Duodenal mucosa (tissue), 2 donors: ENCODE measurements around the gene CA14.
"Not testable (repeated sequence)": the region's sequence is repeated elsewhere in the genome, so short reads cannot be mapped to it uniquely, and the experiment has no call there.

Experiments
- H3K27ac ChIP-seq: one replicate; pipeline ENCODE4 v1.7.0; 2013; ENCODE audit warnings: low read depth, low read length
- H3K27me3 ChIP-seq, 2 donors: one replicate each; pipeline ENCODE4 v1.7.0; 2013; ENCODE audit warnings: low read length in 2 of 2, control low read depth in 1 of 2; ENCODE audit not compliant: insufficient read depth in 2 of 2, control insufficient read depth in 1 of 2
- H3K36me3 ChIP-seq, 2 donors: one replicate each; pipeline ENCODE4 v1.7.0; 2013; ENCODE audit warnings: low read length in 2 of 2, control low read depth in 1 of 2; ENCODE audit not compliant: insufficient read depth in 2 of 2, control insufficient read depth in 1 of 2
- H3K4me1 ChIP-seq, 2 donors: one replicate each; pipeline ENCODE4 v1.7.0; 2013; ENCODE audit warnings: low read length in 2 of 2, control low read depth in 1 of 2; ENCODE audit not compliant: insufficient read depth in 2 of 2, control insufficient read depth in 1 of 2
- H3K4me3 ChIP-seq, 2 donors: one replicate each; pipeline ENCODE4 v1.7.0; 2013; ENCODE audit warnings: low read length in 2 of 2, low read depth in 1 of 2
- H3K9ac ChIP-seq, 2 donors: one replicate each; pipeline ENCODE4 v1.7.0; 2013; ENCODE audit warnings: low read length in 2 of 2, low read depth in 1 of 2
- H3K9me3 ChIP-seq, 2 donors: one replicate each; pipeline ENCODE4 v1.7.0; 2013; ENCODE audit warnings: low read length in 2 of 2, control low read depth in 1 of 2; ENCODE audit not compliant: control insufficient read depth in 1 of 2

CA14 gene

DNA sequence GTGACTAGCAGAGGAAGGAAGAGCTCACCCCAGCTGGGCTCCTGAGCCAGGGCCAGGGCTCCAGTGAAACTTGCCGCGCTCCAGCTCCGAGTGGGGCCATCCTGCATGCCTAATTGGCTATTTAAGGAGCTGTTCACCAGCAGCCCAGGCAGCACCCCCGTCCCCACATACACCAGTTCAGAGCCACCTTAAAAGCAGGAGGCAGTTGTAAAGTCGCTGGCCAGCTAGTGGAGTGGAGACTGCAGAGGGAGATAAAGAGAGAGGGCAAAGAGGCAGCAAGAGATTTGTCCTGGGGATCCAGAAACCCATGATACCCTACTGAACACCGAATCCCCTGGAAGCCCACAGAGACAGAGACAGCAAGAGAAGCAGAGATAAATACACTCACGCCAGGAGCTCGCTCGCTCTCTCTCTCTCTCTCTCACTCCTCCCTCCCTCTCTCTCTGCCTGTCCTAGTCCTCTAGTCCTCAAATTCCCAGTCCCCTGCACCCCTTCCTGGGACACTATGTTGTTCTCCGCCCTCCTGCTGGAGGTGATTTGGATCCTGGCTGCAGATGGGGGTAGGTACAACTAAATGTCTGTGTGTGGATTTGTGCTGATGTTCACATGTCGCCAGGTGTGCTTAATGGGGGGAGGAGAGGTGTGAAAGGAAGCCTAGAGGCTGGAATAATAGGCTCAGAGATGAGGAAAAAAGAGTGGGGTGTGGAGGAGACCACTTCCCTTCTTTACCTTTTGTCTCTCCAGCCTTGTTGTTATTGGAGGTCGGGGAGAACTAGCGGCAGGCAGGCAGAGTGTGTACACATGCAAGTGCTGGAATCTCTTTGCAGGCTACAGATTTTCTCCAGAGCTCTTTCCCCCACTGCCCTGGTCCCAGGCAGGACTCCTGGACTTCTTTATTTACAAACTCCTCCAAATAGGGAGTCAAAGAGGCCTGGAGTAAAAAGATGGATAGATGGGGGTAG, at the start of gene CA14:
Gene CA14 (plus strand): TSS at position 151 of the 962 bp plus-strand sequence. CDS start 355 bp downstream, at position 506.
- no peaks in the 10 kb centered on the region for H3K36me3 ChIP-seq
- H3K27ac ChIP-seq, result no peak within 1 kb of the TSS
- H3K4me1 ChIP-seq, result peaks cover 22 to 24% of the 10 kb centered on the region in 2 donors
- no peak within 1 kb of the TSS for H3K9ac ChIP-seq
- no peaks in the 10 kb centered on the region for H3K9me3 ChIP-seq
- H3K27me3 ChIP-seq, result peaks cover 7 to 15% of the 10 kb centered on the region in 2 donors
- no peak within 1 kb of the TSS for H3K4me3 ChIP-seq

DNA sequence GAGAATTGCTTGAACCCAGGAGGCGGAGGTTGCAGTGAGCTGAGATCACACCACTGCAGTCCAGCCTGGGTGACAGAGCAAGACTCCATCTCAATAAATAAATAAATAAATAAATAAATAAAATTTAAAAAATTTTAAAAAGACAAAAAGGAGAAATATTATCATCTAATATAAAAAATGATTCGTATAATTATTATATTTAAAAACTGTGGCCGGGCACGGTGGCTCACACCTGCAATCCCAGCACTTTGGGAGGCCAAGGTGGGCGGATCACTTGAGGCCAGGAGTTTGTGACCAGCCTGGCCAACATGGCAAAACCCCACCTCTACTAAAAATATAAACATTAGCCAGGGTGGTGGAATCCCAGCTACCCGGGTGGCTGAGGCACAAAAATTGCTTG, 49.1 kb upstream of the CA14 start:
- not testable (repeated sequence) for H3K27me3 ChIP-seq, H3K9ac ChIP-seq, H3K9me3 ChIP-seq, H3K36me3 ChIP-seq, H3K27ac ChIP-seq, H3K4me3 ChIP-seq
- H3K4me1 ChIP-seq, result peaks cover 4 to 10% of the 10 kb centered on the region in 2 donors

DNA sequence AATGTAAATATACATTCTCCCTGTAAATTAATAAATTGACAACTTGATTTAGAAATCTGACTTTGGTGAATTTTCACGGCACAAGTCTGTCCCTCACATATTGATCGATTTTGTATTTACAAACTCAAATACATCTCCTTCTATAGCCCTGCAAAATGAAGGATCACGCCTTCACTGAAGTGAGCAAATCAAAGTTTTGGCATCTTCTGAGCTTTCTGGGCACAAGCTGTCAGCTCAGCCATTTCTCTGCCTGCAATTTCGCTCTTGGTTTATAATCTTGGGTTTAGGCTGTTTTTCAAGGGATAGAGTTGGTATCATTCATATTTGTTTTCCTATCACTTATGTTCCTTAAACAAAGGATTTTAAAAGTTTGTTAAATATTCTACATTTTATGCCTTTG, 47.5 kb upstream of the CA14 start:
- no peak overlapping the region for H3K4me3 ChIP-seq
- H3K9ac ChIP-seq, result no peak overlapping the region

DNA sequence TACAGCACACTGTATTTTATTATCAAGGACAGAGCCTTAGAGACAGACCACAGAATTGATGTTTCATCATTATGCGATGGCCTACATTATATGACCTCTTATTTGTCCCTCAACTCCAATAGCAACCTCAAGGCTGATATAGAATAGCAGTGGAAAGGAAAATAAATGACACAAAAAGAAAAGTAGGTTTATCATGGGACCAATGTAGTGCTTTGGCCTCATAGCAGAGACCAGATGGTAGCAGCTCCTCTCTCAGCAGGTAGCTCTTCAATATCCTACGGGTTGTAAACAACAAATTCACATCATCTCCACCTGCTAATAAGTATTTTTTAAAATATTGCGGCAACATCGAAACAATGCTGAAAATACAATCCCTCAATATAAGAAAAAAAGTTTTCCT, 46.9 kb upstream of the CA14 start:
- Histone ChIP-seq H3K4me1 (peaks cover 4 to 14% of the 10 kb centered on the region in 2 donors), H3K9ac (no peak overlapping the region), H3K36me3 (no peaks in the 10 kb centered on the region), H3K27ac (no peak overlapping the region), H3K4me3 (no peak overlapping the region), H3K27me3 (no peaks in the 10 kb centered on the region), H3K9me3 (no peaks in the 10 kb centered on the region)

More for the DNA sequence above, 47.5 kb upstream of the CA14 start:
- Histone ChIP-seq H3K27ac (no peak overlapping the region), H3K4me1 (peaks cover 4 to 14% of the 10 kb centered on the region in 2 donors), H3K36me3 (no peaks in the 10 kb centered on the region), H3K27me3 (no peaks in the 10 kb centered on the region), H3K9me3 (no peaks in the 10 kb centered on the region)

DNA sequence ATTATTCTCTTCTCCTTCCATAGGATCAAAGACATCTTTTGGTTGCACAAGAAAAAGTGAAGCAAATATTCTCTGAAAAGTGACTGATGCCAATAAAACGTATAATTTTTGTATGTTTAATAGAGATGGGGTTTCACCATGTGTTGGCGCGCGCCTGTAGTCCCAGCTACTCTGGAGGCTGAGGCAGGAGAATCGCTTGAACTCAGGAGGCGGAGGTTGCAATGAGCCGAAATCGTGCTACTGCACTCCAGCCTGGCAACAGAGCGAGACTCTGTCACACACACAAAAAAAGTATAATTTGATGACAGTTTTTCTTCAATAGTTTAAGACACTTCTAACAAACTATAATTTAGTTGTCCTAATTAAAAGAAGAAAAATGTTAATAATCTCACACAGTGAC, 45.5 kb upstream of the CA14 start:
- Histone ChIP-seq H3K27ac (no peak overlapping the region), H3K27me3 (no peaks in the 10 kb centered on the region), H3K4me3 (no peak overlapping the region), H3K4me1 (peaks cover 4 to 14% of the 10 kb centered on the region in 2 donors), H3K9ac (no peak overlapping the region), H3K9me3 (no peaks in the 10 kb centered on the region), H3K36me3 (no peaks in the 10 kb centered on the region)

DNA sequence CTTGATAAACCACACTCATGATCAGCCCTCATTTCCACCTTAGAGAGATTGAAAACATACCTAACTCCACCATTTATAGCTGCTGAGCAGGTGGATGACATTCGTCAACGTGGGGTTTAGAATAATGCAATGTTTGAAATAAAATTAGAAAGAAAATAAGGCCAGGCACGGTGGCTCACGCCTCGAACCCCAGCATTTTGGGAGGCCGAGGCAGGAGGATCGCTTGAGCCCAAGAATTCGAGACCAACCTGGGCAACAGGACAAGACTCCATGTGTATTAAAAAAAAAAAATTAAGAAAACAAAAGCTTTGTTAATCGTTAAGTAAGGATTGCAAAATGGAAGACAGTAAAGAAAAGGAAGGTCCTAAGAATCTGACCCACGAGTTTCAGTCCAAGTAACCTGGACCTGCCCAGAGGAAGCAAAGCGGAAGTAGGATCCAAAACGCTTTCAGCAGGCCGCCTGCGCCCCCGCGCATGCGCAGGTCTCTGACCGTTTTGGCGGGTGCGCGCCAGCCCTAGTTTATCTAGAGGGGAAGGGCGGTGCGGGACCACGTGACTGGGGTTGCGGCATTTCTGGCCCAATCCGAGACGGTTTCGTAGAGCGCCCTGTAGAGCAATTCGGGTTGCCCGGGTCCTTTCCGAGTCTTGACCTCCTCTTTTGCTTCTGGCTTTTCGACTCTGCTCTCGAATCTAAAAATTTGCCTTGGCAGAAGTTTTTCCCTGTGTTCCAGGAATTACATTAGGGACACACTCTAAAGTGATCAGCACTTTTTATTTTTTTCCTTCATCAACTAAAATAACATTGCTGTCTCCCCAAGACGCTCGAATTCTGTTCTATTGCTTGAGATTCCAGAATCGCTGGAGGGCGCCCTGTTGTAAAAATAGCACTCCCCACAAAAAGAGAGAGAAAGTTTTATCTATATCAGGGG, 44.1 kb upstream of the CA14 start:
- H3K9ac ChIP-seq, result peak overlapping the region; percentile 35 to 66
- H3K27ac ChIP-seq, result peak overlapping the region; percentile 70
- no peaks in the 10 kb centered on the region for H3K27me3 ChIP-seq
- H3K4me1 ChIP-seq, result peaks cover 0 to 8% of the 10 kb centered on the region in 2 donors
- peak overlapping the region; percentile 71 to 85 for H3K4me3 ChIP-seq
- H3K9me3 ChIP-seq, result no peaks in the 10 kb centered on the region
- no peaks in the 10 kb centered on the region for H3K36me3 ChIP-seq

DNA sequence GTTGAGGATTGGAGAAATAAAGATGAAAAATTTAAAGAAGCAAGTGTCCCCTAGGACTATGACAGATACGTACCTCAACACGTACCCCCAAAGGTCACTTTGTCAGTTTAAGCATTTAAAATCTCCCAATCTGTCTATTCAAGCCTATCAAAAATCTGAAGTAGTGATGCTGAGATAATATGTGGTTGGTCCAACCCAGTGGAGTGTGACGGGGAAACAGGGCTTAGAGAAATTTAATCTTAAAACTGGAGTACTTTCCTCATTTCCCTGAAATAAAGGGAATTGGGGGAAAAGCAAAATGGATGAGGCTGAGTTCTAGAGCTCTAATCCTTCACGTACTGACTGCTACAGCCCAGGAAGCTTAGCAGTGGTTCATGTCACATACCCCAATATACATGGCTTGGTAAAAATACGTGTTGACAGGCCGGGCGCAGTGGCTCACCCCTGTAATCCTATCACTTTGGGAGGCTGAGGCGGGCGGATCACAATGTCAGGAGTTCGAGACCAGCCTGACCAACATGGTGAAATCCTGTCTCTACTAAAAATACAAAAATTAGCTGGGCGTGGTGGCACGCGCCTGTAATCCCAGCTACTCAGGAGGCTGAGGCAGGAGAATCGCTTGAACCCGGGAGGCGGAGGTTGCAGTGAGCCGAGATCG, 43.3 kb upstream of the CA14 start:
- H3K9ac ChIP-seq, result peak overlapping the region; percentile 35 to 66
- H3K9me3 ChIP-seq, H3K27me3 ChIP-seq, H3K36me3 ChIP-seq, H3K4me1 ChIP-seq: not testable (repeated sequence)
- H3K4me3 ChIP-seq, result peak overlapping the region; percentile 71 to 85
- peak overlapping the region; percentile 70 for H3K27ac ChIP-seq

DNA sequence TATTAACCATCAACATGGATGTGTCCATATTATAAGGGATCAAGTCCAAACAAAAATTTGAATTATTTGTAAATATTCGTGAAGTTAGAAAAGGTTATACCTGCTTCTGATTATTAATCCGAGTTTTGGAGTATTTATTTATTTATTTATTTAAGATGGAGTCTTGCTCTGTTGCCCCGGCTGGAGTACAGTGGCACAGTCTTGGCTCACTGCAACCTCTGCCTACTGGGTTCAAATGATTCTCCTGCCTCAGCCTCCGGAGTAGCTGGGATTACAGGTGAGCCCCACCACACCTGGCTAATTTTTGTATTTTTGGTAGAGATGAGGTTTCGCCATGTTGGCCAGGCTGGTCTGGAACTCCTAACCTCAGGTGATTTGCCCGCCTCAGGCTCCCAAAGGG, 41.7 kb upstream of the CA14 start:
- H3K4me1 ChIP-seq, H3K4me3 ChIP-seq, H3K36me3 ChIP-seq, H3K9me3 ChIP-seq, H3K27me3 ChIP-seq, H3K9ac ChIP-seq, H3K27ac ChIP-seq: not testable (repeated sequence)

DNA sequence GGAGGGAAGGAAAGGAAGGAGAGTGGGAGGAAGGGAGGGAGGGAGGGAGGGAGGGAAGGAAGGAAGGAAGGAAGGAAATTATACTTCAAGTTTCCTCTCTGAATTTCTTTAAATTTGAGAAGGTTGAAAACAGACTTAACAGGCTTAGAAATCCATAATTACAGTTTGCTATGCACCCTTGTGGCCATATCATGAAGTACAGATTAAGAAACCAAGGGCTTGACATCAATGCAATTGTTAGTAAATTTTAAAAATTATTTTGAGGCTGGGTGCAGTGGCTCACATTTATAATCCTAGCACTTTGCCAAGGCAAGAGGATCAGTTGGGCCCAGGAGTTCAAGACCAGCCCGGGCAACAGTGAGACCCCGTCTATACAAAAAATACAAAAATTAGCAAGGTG, 36.0 kb upstream of the CA14 start:
- no peak overlapping the region for H3K4me3 ChIP-seq
- H3K9ac ChIP-seq, result no peak overlapping the region
- H3K27me3 ChIP-seq, result no peaks in the 10 kb centered on the region
- no peaks in the 10 kb centered on the region for H3K4me1 ChIP-seq
- no peaks in the 10 kb centered on the region for H3K9me3 ChIP-seq
- H3K27ac ChIP-seq, result no peak overlapping the region
- H3K36me3 ChIP-seq, result peaks cover 3 to 31% of the 10 kb centered on the region in 2 donors
